Caco-2 (cell line): ENCODE measurements around the gene FBXL19. TPM values are rescaled to one million over a fixed set of nuclear protein-coding genes. Genes with fewer than 3 reads are reported as not detected.

ENCODE experiments used
- BruUV-seq: library from RNA; stranded (reverse); fragments of 400-500 nt; replicated peaks from 2 replicates; lab custom pipeline; 2021; lab: Mats Ljungman, UMichigan
- CTCF ChIA-PET: fragments of 300-600 bp; sonication (Branson Sonifier 250); formaldehyde crosslinking; loops from one replicate; lab custom pipeline; 2022; ENCODE audit warnings: antibody characterized with exemption; lab: Charles Lee
- POLR2A ChIA-PET: fragments of 300-600 bp; sonication (Branson Sonifier 250); formaldehyde crosslinking; loops from one replicate; lab custom pipeline; 2022; ENCODE audit warnings: antibody characterized with exemption; lab: Charles Lee
- DNase-seq, 2 experiments: peaks; one replicate each; pipeline versions ENCODE4 v3.0.0 to v3.0.0-alpha.2; 2020 to 2022
- H3K27me3 ChIP-seq: replicated peaks from 2 replicates; pipeline ENCODE4 v1.6.0; 2011; ENCODE audit warnings: low read length; ENCODE audit not compliant: control insufficient read depth, insufficient read depth
- H3K36me3 ChIP-seq: 2 replicates; pipeline ENCODE4 v1.5.1; 2011; ENCODE audit warnings: low read length; ENCODE audit not compliant: control insufficient read depth, insufficient read depth
- H3K4me1 ChIP-seq: fragments of 250-450 bp; sonication (Bioruptor Pico); 2 replicates; pipeline ENCODE4 v1.5.1; 2020; ENCODE audit warnings: mild to moderate bottlenecking
- H3K4me3 ChIP-seq: 2 replicates; pipeline ENCODE4 v1.5.1; 2011; ENCODE audit warnings: low read depth, mild to moderate bottlenecking, control low read depth, low read length
- H3K9me3 ChIP-seq: fragments of 250-450 bp; sonication (Bioruptor Pico); 2 replicates; pipeline ENCODE4 v1.5.1; 2020; ENCODE audit warnings: mild to moderate bottlenecking, moderate library complexity
- H3K27ac Mint-ChIP-seq: one replicate; pipeline ENCODE4 v1.8.0; 2022; ENCODE audit warnings: mixed read lengths; ENCODE audit not compliant: unreplicated experiment
- H3K27me3 Mint-ChIP-seq: one replicate; pipeline ENCODE4 v1.8.0; 2022; ENCODE audit warnings: mixed read lengths; ENCODE audit not compliant: insufficient read depth, unreplicated experiment
- H3K36me3 Mint-ChIP-seq: one replicate; pipeline ENCODE4 v1.8.0; 2022; ENCODE audit warnings: mild to moderate bottlenecking, mixed read lengths; ENCODE audit not compliant: insufficient read depth, unreplicated experiment
- H3K4me1 Mint-ChIP-seq: one replicate; pipeline ENCODE4 v1.8.0; 2022; ENCODE audit warnings: low read depth, mixed read lengths; ENCODE audit not compliant: unreplicated experiment
- H3K4me3 Mint-ChIP-seq: one replicate; pipeline ENCODE4 v1.8.0; 2022; ENCODE audit warnings: mild to moderate bottlenecking, moderate library complexity, mixed read lengths; ENCODE audit not compliant: unreplicated experiment
- H3K9me3 Mint-ChIP-seq: one replicate; pipeline ENCODE4 v1.8.0; 2022; ENCODE audit warnings: mixed read lengths; ENCODE audit not compliant: unreplicated experiment
- CTCF ChIP-seq, 2 experiments: fragments of 200-600 bp in 1 of 2; IDR thresholded peaks; 1 replicate in 1 of 2; 2 replicates in 1 of 2; pipeline versions ENCODE4 v1.5.1 to v1.8.0; 2011 to 2022; ENCODE audit warnings: antibody characterized with exemption in 1 of 2, control low read depth in 1 of 2, inconsistent platforms in 1 of 2, low read depth in 1 of 2, low read length in 1 of 2, mild to moderate bottlenecking in 1 of 2, moderate library complexity in 1 of 2; ENCODE audit not compliant: insufficient read depth in 1 of 2, severe bottlenecking in 1 of 2, unreplicated experiment in 1 of 2
- intact Hi-C: fragments of 100-400 bp; cut with micrococcal nuclease; formaldehyde crosslinking; loops from one replicate; pipeline ENCODE4 v1.10.0; 2022; ENCODE audit not compliant: unreplicated experiment
- total RNA-seq: library from RNA; stranded (reverse); gene quantifications from 2 replicates; pipeline ENCODE4 v1.2.3, GENCODE V29; 2022

Gene FBXL19
- total RNA-seq, 1 experiment from 2014 or later, result 20.2 TPM

- ChIA-PET POLR2A (no interaction called here), CTCF (no interaction called here)
- Mint-ChIP-seq H3K36me3 (no peaks in the 10 kb centered on the region), H3K4me3 (no peak overlapping the region), H3K27me3 (no peaks in the 10 kb centered on the region), H3K4me1 (peaks cover 14% of the 10 kb centered on the region), H3K9me3 (no peaks in the 10 kb centered on the region), H3K27ac (no peak overlapping the region)
- no peaks in the 10 kb centered on the region for H3K27me3 ChIP-seq
- intact Hi-C loops, result no loop called here
- H3K4me3 ChIP-seq, result no peak overlapping the region
- peaks cover 3% of the 10 kb centered on the region for H3K4me1 ChIP-seq
- BruUV-seq, result no TSS peak
- H3K9me3 ChIP-seq, result no peaks in the 10 kb centered on the region
- no peaks in the 10 kb centered on the region for H3K36me3 ChIP-seq
- DNase-seq, result no peak
- no peak for TF ChIP-seq CTCF (IDR thresholded peaks at IDR 0.05; ENCODE audit: insufficient read depth in 1 of 2, low read depth in 1 of 2, low read length in 1 of 2, severe bottlenecking in 1 of 2, unreplicated experiment in 1 of 2)
These were observed 69.0 kb downstream of the FBXL19 start for GRCh38 chr16:30992276-30992780.

GRCh38 chr16:30992931-30993816, 69.8 kb downstream of the FBXL19 start:
- DNase-seq, result no peak
- H3K4me1 Mint-ChIP-seq, result peaks cover 14% of the 10 kb centered on the region
- CTCF ChIA-PET, result no interaction called here
- no peaks in the 10 kb centered on the region for H3K36me3 Mint-ChIP-seq
- no peak overlapping the region for H3K27ac Mint-ChIP-seq
- no peaks in the 10 kb centered on the region for H3K9me3 Mint-ChIP-seq
- no TSS peak for BruUV-seq
- no peaks in the 10 kb centered on the region for H3K27me3 ChIP-seq
- no peaks in the 10 kb centered on the region for H3K27me3 Mint-ChIP-seq
- intact Hi-C loops, result no loop called here
- no peak overlapping the region for H3K4me3 ChIP-seq
- H3K4me1 ChIP-seq, result peaks cover 12% of the 10 kb centered on the region
- no peak for TF ChIP-seq CTCF (IDR thresholded peaks at IDR 0.05; ENCODE audit: insufficient read depth in 1 of 2, low read depth in 1 of 2, low read length in 1 of 2, severe bottlenecking in 1 of 2, unreplicated experiment in 1 of 2)
- POLR2A ChIA-PET, result no interaction called here
- no peak overlapping the region for H3K4me3 Mint-ChIP-seq
- H3K36me3 ChIP-seq, result no peaks in the 10 kb centered on the region
- H3K9me3 ChIP-seq, result no peaks in the 10 kb centered on the region

- H3K4me1 ChIP-seq, result peaks cover 24% of the 10 kb centered on the region
- H3K36me3 ChIP-seq, result no peaks in the 10 kb centered on the region
- no peaks in the 10 kb centered on the region for H3K9me3 ChIP-seq
- Mint-ChIP-seq H3K4me3 (peak overlapping the region; percentile 83), H3K36me3 (no peaks in the 10 kb centered on the region), H3K27me3 (no peaks in the 10 kb centered on the region), H3K9me3 (no peaks in the 10 kb centered on the region), H3K4me1 (peaks cover 14% of the 10 kb centered on the region), H3K27ac (peak overlapping the region; percentile 58)
- no TSS peak for BruUV-seq
- H3K27me3 ChIP-seq, result no peaks in the 10 kb centered on the region
- intact Hi-C loops, result no loop called here
- DNase-seq, result no peak
- H3K4me3 ChIP-seq, result peak overlapping the region; percentile 46
- CTCF ChIA-PET, result interaction anchor here (1.6 kb wide), 1 partner anchor 11 kb away, joined by 5 read pairs; the partner anchor contains the start of gene HSD3B7
- POLR2A ChIA-PET, result no interaction called here
- no peak for TF ChIP-seq CTCF (IDR thresholded peaks at IDR 0.05; ENCODE audit: insufficient read depth in 1 of 2, low read depth in 1 of 2, low read length in 1 of 2, severe bottlenecking in 1 of 2, unreplicated experiment in 1 of 2)
These were observed 72.6 kb downstream of the FBXL19 start for GRCh38 chr16:30995927-30996323.
